Peyer's patch (tissue), 4 donors: Measurements from ENCODE around the gene KRTCAP2. TPM values are rescaled to one million over a fixed set of nuclear protein-coding genes. Genes with fewer than 3 reads are reported as not detected.

Experiments used
- DNase-seq, 3 donors: peaks; one replicate each; pipeline ENCODE4 v3.0.0-alpha.2; 2017 to 2019
- H3K27ac ChIP-seq, 4 donors: fragments of 200-600 bp; sonication (generic); one replicate each; pipeline ENCODE4 v1.5.1; 2016 to 2019
- H3K27me3 ChIP-seq, 2 donors: fragments of 200-600 bp; sonication (generic); one replicate each; pipeline ENCODE4 v1.5.1; 2019
- H3K36me3 ChIP-seq, 3 donors: fragments of 200-600 bp; sonication (generic); one replicate each; pipeline ENCODE4 v1.5.1; 2016 to 2019
- H3K4me1 ChIP-seq, 4 donors: fragments of 200-600 bp; sonication (generic); one replicate each; pipeline ENCODE4 v1.5.1; 2016 to 2019
- H3K4me3 ChIP-seq, 4 donors: fragments of 200-600 bp; sonication (generic); 1 replicate in 3 of 4; 2 replicates in 1 of 4; pipeline ENCODE4 v1.5.1; 2016 to 2019; ENCODE audit warnings: mild to moderate bottlenecking in 1 of 4
- H3K9me3 ChIP-seq, 4 donors: fragments of 200-600 bp; sonication (generic); one replicate each; pipeline ENCODE4 v1.5.1; 2016 to 2019; ENCODE audit warnings: mild to moderate bottlenecking in 1 of 4
- POLR2A ChIP-seq, 2 donors: fragments of 450-650 bp; IDR thresholded peaks; one replicate each; pipeline ENCODE4 v1.5.1; 2017; ENCODE audit warnings: antibody characterized with exemption in 2 of 2, mild to moderate bottlenecking in 2 of 2, moderate library complexity in 2 of 2
- total RNA-seq, 4 donors: library from RNA; depleted of rRNA; stranded (reverse); fragments of >200 nt; gene quantifications; one replicate each; pipeline ENCODE4 v1.1.0, GENCODE V29; 2016
- TF ChIP-seq, protein P1 (sequence below), 6 experiments: fragments of 450-650 bp in 4 of 6; fragments of 200-600 bp in 2 of 6; sonication (generic) in 1 of 6; IDR thresholded peaks; one replicate each; pipeline ENCODE4 v1.5.1; 2017 to 2019; ENCODE audit warnings: antibody characterized with exemption in 6 of 6, mild to moderate bottlenecking in 3 of 6, moderate library complexity in 1 of 6

Gene KRTCAP2
- total RNA-seq, 4 donors from 2014 or later, result 111 to 137 (median 117) TPM

DNA sequence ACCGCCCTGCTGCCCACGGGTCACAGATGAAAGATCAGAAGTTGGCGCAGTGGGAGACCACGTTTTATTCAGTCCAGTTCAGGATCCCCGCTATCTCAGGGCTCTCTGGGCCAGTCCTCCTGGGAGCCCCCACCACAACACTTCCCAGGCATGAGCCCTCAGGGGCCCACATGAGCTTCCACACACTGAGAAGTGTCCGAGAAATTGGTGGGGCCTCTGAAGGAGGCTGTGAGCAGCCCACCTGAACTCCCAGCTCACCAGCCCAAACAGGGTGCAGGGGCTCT, 12.6 kb upstream of the KRTCAP2 start:
- H3K36me3 ChIP-seq, result no peaks in the 10 kb centered on the region
- H3K9me3 ChIP-seq, result no peaks in the 10 kb centered on the region
- TF ChIP-seq, protein P1, sequence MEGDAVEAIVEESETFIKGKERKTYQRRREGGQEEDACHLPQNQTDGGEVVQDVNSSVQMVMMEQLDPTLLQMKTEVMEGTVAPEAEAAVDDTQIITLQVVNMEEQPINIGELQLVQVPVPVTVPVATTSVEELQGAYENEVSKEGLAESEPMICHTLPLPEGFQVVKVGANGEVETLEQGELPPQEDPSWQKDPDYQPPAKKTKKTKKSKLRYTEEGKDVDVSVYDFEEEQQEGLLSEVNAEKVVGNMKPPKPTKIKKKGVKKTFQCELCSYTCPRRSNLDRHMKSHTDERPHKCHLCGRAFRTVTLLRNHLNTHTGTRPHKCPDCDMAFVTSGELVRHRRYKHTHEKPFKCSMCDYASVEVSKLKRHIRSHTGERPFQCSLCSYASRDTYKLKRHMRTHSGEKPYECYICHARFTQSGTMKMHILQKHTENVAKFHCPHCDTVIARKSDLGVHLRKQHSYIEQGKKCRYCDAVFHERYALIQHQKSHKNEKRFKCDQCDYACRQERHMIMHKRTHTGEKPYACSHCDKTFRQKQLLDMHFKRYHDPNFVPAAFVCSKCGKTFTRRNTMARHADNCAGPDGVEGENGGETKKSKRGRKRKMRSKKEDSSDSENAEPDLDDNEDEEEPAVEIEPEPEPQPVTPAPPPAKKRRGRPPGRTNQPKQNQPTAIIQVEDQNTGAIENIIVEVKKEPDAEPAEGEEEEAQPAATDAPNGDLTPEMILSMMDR (IDR thresholded peaks at IDR 0.05), result no peak
- TF ChIP-seq POLR2A (IDR thresholded peaks at IDR 0.05), result no peak
- peak overlapping the region in 2 of 4 donors; percentile 48 to 60 for H3K27ac ChIP-seq
- H3K27me3 ChIP-seq, result no peaks in the 10 kb centered on the region
- no peak for DNase-seq
- no peak overlapping the region for H3K4me3 ChIP-seq
- peaks cover 7 to 21% (median 13%) of the 10 kb centered on the region in 4 donors for H3K4me1 ChIP-seq

GRCh38 chr1:155184835-155185782, 12.0 kb upstream of the KRTCAP2 start:
- H3K27ac ChIP-seq, result peak overlapping the region; percentile 8 to 60 (median 31)
- TF ChIP-seq, protein P1 (IDR thresholded peaks at IDR 0.05), result no peak
- TF ChIP-seq POLR2A (IDR thresholded peaks at IDR 0.05), result no peak
- H3K36me3 ChIP-seq, result no peaks in the 10 kb centered on the region
- no peaks in the 10 kb centered on the region for H3K27me3 ChIP-seq
- H3K4me3 ChIP-seq, result no peak overlapping the region
- peak; percentile 70 to 77 (median 72) for DNase-seq
- no peaks in the 10 kb centered on the region for H3K9me3 ChIP-seq
- H3K4me1 ChIP-seq, result peaks cover 7 to 21% (median 13%) of the 10 kb centered on the region in 4 donors

GRCh38 chr1:155184351-155184811, 11.3 kb upstream of the KRTCAP2 start:
- Histone ChIP-seq H3K4me1 (peaks cover 7 to 21% (median 13%) of the 10 kb centered on the region in 4 donors), H3K27me3 (no peaks in the 10 kb centered on the region), H3K4me3 (no peak overlapping the region), H3K36me3 (no peaks in the 10 kb centered on the region), H3K9me3 (no peaks in the 10 kb centered on the region), H3K27ac (peak overlapping the region in 2 of 4 donors; percentile 48 to 60)
- no peak for DNase-seq
- TF ChIP-seq, protein P1 (IDR thresholded peaks at IDR 0.05), result no peak
- no peak for TF ChIP-seq POLR2A (IDR thresholded peaks at IDR 0.05)

DNA sequence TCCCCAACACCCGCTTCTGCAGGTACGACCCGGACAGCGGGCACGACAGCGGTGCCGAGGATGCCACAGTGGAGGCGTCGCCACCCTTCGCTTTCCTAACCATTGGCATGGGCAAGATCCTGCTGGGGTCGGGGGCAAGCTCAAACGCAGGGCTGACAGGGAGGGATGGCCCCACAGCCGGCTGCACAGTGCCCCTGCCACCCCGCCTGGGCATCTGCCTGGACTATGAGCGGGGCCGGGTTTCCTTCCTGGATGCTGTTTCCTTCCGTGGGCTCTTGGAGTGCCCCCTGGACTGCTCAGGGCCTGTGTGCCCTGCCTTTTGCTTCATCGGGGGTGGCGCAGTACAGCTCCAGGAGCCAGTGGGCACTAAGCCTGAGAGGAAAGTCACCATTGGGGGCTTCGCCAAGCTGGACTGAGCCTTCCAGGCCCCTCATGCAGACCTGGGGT, 10.7 kb upstream of the KRTCAP2 start:
- Histone ChIP-seq H3K4me1 (peaks cover 7 to 21% (median 13%) of the 10 kb centered on the region in 4 donors), H3K36me3 (no peaks in the 10 kb centered on the region), H3K9me3 (no peaks in the 10 kb centered on the region), H3K27me3 (no peaks in the 10 kb centered on the region), H3K27ac (no peak overlapping the region), H3K4me3 (no peak overlapping the region)
- TF ChIP-seq, protein P1 (IDR thresholded peaks at IDR 0.05), result no peak
- no peak for TF ChIP-seq POLR2A (IDR thresholded peaks at IDR 0.05)
- DNase-seq, result no peak

- peak in 1 of 3 donors; percentile 39 for DNase-seq
- no peaks in the 10 kb centered on the region for H3K9me3 ChIP-seq
- H3K4me1 ChIP-seq, result peaks cover 7 to 21% (median 13%) of the 10 kb centered on the region in 4 donors
- TF ChIP-seq, protein P1 (IDR thresholded peaks at IDR 0.05), result no peak
- no peak for TF ChIP-seq POLR2A (IDR thresholded peaks at IDR 0.05)
- H3K27ac ChIP-seq, result no peak overlapping the region
- H3K4me3 ChIP-seq, result no peak overlapping the region
- H3K27me3 ChIP-seq, result no peaks in the 10 kb centered on the region
- H3K36me3 ChIP-seq, result no peaks in the 10 kb centered on the region
Measured at GRCh38 chr1:155182052-155182550, 9.0 kb upstream of the KRTCAP2 start.
